Testis (tissue), 2 donors: ENCODE data around the gene DDX50.

Experiments used
- CTCF ChIP-seq, 3 experiments: fragments of 450-650 bp in 2 of 3; fragments of 200-600 bp in 1 of 3; sonication (generic) in 1 of 3; IDR thresholded peaks; one replicate each; pipeline ENCODE4 v1.5.1; 2016 to 2019; ENCODE audit warnings: antibody characterized with exemption in 3 of 3, mild to moderate bottlenecking in 2 of 3, moderate library complexity in 1 of 3
- POLR2A ChIP-seq: fragments of 450-650 bp; IDR thresholded peaks from one replicate; pipeline ENCODE4 v1.6.1; 2017; ENCODE audit warnings: antibody characterized with exemption, mild to moderate bottlenecking, moderate library complexity

- no peak for TF ChIP-seq CTCF (IDR thresholded peaks at IDR 0.05)
- TF ChIP-seq POLR2A, result no peak
Measured at GRCh38 chr10:68925489-68925888, 24.4 kb downstream of the DDX50 start.
